ENCODE data around the gene CSF3R.

DNA sequence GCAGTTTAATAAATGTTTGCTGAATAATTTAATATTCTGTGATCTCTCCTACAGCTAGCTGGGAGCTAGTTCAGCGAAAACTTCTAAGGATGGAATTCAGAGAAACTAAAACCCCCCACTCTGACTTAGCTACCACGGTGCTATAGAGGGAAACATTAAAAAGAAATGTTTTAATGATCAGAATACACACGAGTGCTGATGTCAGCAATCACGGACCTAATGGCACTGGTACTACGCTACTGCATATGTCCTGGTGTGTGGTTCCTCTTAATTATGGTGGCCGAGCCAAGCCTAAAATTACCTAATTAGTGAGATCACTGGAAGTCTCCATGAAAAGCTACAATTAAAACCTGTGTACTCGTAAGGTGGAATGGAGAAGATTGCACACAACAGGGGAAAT, 61.1 kb downstream of the CSF3R start:
- TF ChIP-seq, protein P1, sequence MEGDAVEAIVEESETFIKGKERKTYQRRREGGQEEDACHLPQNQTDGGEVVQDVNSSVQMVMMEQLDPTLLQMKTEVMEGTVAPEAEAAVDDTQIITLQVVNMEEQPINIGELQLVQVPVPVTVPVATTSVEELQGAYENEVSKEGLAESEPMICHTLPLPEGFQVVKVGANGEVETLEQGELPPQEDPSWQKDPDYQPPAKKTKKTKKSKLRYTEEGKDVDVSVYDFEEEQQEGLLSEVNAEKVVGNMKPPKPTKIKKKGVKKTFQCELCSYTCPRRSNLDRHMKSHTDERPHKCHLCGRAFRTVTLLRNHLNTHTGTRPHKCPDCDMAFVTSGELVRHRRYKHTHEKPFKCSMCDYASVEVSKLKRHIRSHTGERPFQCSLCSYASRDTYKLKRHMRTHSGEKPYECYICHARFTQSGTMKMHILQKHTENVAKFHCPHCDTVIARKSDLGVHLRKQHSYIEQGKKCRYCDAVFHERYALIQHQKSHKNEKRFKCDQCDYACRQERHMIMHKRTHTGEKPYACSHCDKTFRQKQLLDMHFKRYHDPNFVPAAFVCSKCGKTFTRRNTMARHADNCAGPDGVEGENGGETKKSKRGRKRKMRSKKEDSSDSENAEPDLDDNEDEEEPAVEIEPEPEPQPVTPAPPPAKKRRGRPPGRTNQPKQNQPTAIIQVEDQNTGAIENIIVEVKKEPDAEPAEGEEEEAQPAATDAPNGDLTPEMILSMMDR (IDR thresholded peaks at IDR 0.05): no peak
- TF ChIP-seq EZH2phosphoT487 (IDR thresholded peaks at IDR 0.05; ENCODE audit: borderline replicate concordance, low read depth) (no peak), MXI1 (IDR thresholded peaks at IDR 0.05; ENCODE audit: low read depth, low read length) (no peak), RAD21 (IDR thresholded peaks at IDR 0.05; ENCODE audit: low read length) (no peak)
